Right lobe of liver (tissue), 4 donors: ENCODE data around the gene SF3A2.

ENCODE experiments used
- POLR2A ChIP-seq: fragments of 450-650 bp; IDR thresholded peaks from one replicate; pipeline ENCODE4 v1.6.1; 2017; ENCODE audit warnings: antibody characterized with exemption, mild to moderate bottlenecking
- TF ChIP-seq, protein P1 (sequence below), 4 donors: fragments of 200-600 bp in 3 of 4; fragments of 450-650 bp in 1 of 4; IDR thresholded peaks; one replicate each; pipeline versions ENCODE4 v1.5.1 to v1.8.0; 2016 to 2022; ENCODE audit warnings: antibody characterized with exemption in 4 of 4, mild to moderate bottlenecking in 2 of 4
- donor health status: DM: no; HTN: no; CAD: no.
- donor health status: DM: no; HTN: no; CAD: no.
- donor health status: DM: no; HTN: yes; CAD: no.

DNA sequence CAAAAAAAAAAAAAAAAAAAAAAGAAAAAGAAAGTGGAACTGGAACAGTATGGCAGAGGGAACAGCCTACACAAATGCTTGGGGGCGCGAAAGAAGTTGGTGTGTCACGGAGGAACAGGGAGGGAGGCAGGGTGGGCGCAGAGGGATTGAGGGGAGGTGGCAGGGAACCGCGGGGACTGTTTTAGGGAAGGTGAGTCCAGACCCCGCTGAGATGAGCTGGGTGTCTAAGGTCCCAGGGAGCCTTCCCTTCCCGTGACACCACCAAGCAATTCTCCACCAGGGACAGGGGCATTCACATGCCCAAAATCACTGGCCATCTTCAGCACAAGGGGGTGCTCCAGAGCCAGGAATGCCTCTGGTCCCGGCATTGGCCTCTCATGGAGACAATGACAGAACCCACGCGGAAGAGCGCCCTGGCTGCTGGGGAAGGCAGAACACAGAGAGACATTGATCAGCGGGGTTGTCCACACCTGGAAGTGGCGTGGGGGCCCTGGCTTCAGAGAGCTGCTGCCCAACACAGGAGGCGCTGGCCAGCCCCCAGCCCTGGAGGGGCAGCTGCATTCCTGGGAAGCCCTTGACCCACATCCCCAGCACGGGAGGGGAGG, 38.4 kb downstream of the SF3A2 start:
- no peak for TF ChIP-seq POLR2A
- TF ChIP-seq, protein P1, sequence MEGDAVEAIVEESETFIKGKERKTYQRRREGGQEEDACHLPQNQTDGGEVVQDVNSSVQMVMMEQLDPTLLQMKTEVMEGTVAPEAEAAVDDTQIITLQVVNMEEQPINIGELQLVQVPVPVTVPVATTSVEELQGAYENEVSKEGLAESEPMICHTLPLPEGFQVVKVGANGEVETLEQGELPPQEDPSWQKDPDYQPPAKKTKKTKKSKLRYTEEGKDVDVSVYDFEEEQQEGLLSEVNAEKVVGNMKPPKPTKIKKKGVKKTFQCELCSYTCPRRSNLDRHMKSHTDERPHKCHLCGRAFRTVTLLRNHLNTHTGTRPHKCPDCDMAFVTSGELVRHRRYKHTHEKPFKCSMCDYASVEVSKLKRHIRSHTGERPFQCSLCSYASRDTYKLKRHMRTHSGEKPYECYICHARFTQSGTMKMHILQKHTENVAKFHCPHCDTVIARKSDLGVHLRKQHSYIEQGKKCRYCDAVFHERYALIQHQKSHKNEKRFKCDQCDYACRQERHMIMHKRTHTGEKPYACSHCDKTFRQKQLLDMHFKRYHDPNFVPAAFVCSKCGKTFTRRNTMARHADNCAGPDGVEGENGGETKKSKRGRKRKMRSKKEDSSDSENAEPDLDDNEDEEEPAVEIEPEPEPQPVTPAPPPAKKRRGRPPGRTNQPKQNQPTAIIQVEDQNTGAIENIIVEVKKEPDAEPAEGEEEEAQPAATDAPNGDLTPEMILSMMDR (IDR thresholded peaks at IDR 0.05): peak; percentile 51 to 57 (median 54)
